Measurements from ENCODE around the gene DAAM1.

DAAM1 gene

GRCh38 chr14:59182641-59183040 is 5.8 kb upstream of the DAAM1 start:
- H3K36me3 Mint-ChIP-seq (ENCODE audit: low read depth) = no peaks in the 10 kb centered on the region
- no peaks in the 10 kb centered on the region for H3K9me3 Mint-ChIP-seq
- no peak overlapping the region for H3K27ac Mint-ChIP-seq
- no peak for DNase-seq
- H3K4me1 Mint-ChIP-seq = peaks cover 10% of the 10 kb centered on the region
- H3K4me3 Mint-ChIP-seq = no peak overlapping the region
- H3K27me3 Mint-ChIP-seq (ENCODE audit: low read depth, poor library complexity) = peaks cover 46% of the 10 kb centered on the region
- no peak for TF ChIP-seq CTCF (IDR thresholded peaks at IDR 0.05)

GRCh38 chr14:59183150-59183549 is 5.3 kb upstream of the DAAM1 start:
- Mint-ChIP-seq H3K9me3 (no peaks in the 10 kb centered on the region), H3K4me3 (no peak overlapping the region), H3K36me3 (ENCODE audit: low read depth) (no peaks in the 10 kb centered on the region), H3K27ac (no peak overlapping the region), H3K4me1 (peaks cover 12% of the 10 kb centered on the region), H3K27me3 (ENCODE audit: low read depth, poor library complexity) (peaks cover 45% of the 10 kb centered on the region)
- no peak for DNase-seq
- TF ChIP-seq CTCF (IDR thresholded peaks at IDR 0.05) = no peak

- Mint-ChIP-seq H3K27me3 (ENCODE audit: low read depth, poor library complexity) (peaks cover 39% of the 10 kb centered on the region), H3K27ac (no peak overlapping the region), H3K9me3 (no peaks in the 10 kb centered on the region), H3K4me3 (no peak overlapping the region), H3K4me1 (peaks cover 12% of the 10 kb centered on the region), H3K36me3 (ENCODE audit: low read depth) (no peaks in the 10 kb centered on the region)
- no peak for TF ChIP-seq CTCF (IDR thresholded peaks at IDR 0.05)
- DNase-seq = no peak
These were observed 4.1 kb upstream of the DAAM1 start for GRCh38 chr14:59184396-59184795.

GRCh38 chr14:59185676-59186075 is 2.8 kb upstream of the DAAM1 start:
- H3K9me3 Mint-ChIP-seq = no peaks in the 10 kb centered on the region
- no peak for TF ChIP-seq CTCF (IDR thresholded peaks at IDR 0.05)
- no peak for DNase-seq

GRCh38 chr14:59186306-59186705 is 2.2 kb upstream of the DAAM1 start:
- no peaks in the 10 kb centered on the region for H3K36me3 Mint-ChIP-seq (ENCODE audit: low read depth)
- H3K4me1 Mint-ChIP-seq = peaks cover 31% of the 10 kb centered on the region
- H3K9me3 Mint-ChIP-seq = no peaks in the 10 kb centered on the region
- peaks cover 34% of the 10 kb centered on the region for H3K27me3 Mint-ChIP-seq (ENCODE audit: low read depth, poor library complexity)
- H3K4me3 Mint-ChIP-seq = no peak overlapping the region
- no peak for DNase-seq
- TF ChIP-seq CTCF (IDR thresholded peaks at IDR 0.05) = no peak
- no peak overlapping the region for H3K27ac Mint-ChIP-seq

More at GRCh38 chr14:59185676-59186075, 2.8 kb upstream of the DAAM1 start:
- no peaks in the 10 kb centered on the region for H3K36me3 Mint-ChIP-seq (ENCODE audit: low read depth)
- no peak overlapping the region for H3K4me3 Mint-ChIP-seq
- H3K27ac Mint-ChIP-seq = no peak overlapping the region
- peaks cover 34% of the 10 kb centered on the region for H3K27me3 Mint-ChIP-seq (ENCODE audit: low read depth, poor library complexity)
- H3K4me1 Mint-ChIP-seq = peaks cover 24% of the 10 kb centered on the region

GRCh38 chr14:59187118-59187517 is 1.3 kb upstream of the DAAM1 start:
- H3K9me3 Mint-ChIP-seq = no peaks in the 10 kb centered on the region
- no peak for TF ChIP-seq CTCF (IDR thresholded peaks at IDR 0.05)
- no peak overlapping the region for H3K27ac Mint-ChIP-seq
- H3K4me3 Mint-ChIP-seq = peak overlapping the region; percentile 96
- peaks cover 34% of the 10 kb centered on the region for H3K27me3 Mint-ChIP-seq (ENCODE audit: low read depth, poor library complexity)
- H3K4me1 Mint-ChIP-seq = peaks cover 39% of the 10 kb centered on the region
- H3K36me3 Mint-ChIP-seq (ENCODE audit: low read depth) = peaks cover 5% of the 10 kb centered on the region
- DNase-seq = no peak
